Neuronal stem cell (in vitro differentiated cells): ENCODE measurements around the gene APOBR.

Experiments
- DNase-seq: peaks from one replicate; pipeline ENCODE4 v3.0.0-alpha.2; 2013; ENCODE audit warnings: low spot score
- H2AFZ ChIP-seq: one replicate; pipeline ENCODE4 v1.6.1; 2013; ENCODE audit warnings: mild to moderate bottlenecking, low read length, inconsistent platforms
- H2AK5ac ChIP-seq: 2 replicates; pipeline ENCODE4 v1.6.1; 2013; ENCODE audit warnings: low read depth, mild to moderate bottlenecking, inconsistent platforms, low read length, moderate library complexity, mixed read lengths
- H2BK120ac ChIP-seq: 2 replicates; pipeline ENCODE4 v1.6.1; 2013; ENCODE audit warnings: low read depth, mild to moderate bottlenecking, inconsistent platforms, low read length, moderate library complexity, mixed read lengths
- H2BK12ac ChIP-seq: one replicate; pipeline ENCODE4 v1.6.1; 2013; ENCODE audit warnings: low read length, inconsistent platforms
- H2BK15ac ChIP-seq: 2 replicates; pipeline ENCODE4 v1.6.1; 2013; ENCODE audit warnings: mild to moderate bottlenecking, low read length, inconsistent platforms, mixed read lengths
- H2BK5ac ChIP-seq: one replicate; pipeline ENCODE4 v1.6.1; 2013; ENCODE audit warnings: inconsistent platforms, mild to moderate bottlenecking, low read length, moderate library complexity
- H3K14ac ChIP-seq: one replicate; pipeline ENCODE4 v1.6.1; 2013; ENCODE audit warnings: low read length, inconsistent platforms
- H3K18ac ChIP-seq: 2 replicates; pipeline ENCODE4 v1.6.1; 2013; ENCODE audit warnings: low read length, inconsistent platforms
- H3K23ac ChIP-seq: 2 replicates; pipeline ENCODE4 v1.6.1; 2013; ENCODE audit warnings: low read depth, mild to moderate bottlenecking, mixed read lengths, low read length, inconsistent platforms; ENCODE audit not compliant: poor library complexity
- H3K27ac ChIP-seq: replicated peaks from 3 replicates; pipeline ENCODE4 v1.5.1; 2013; ENCODE audit warnings: low read length, inconsistent platforms
- H3K27me3 ChIP-seq, 3 experiments: 2 replicates each; pipeline ENCODE4 v1.6.1; 2013; ENCODE audit warnings: low read length in 3 of 3, mild to moderate bottlenecking in 2 of 3, inconsistent platforms in 1 of 3, low read depth in 1 of 3, mixed read lengths in 1 of 3, moderate library complexity in 1 of 3; ENCODE audit not compliant: control insufficient read depth in 3 of 3, insufficient read depth in 3 of 3
- H3K36me3 ChIP-seq, 2 donors: replicated peaks in 1 of 2; 2 replicates each; pipeline ENCODE4 v1.6.1; 2013; ENCODE audit warnings: low read length in 2 of 2; ENCODE audit not compliant: control insufficient read depth in 2 of 2, insufficient read depth in 2 of 2
- H3K4ac ChIP-seq: 2 replicates; pipeline ENCODE4 v1.6.1; 2013; ENCODE audit warnings: inconsistent platforms, mild to moderate bottlenecking, low read length, moderate library complexity
- H3K4me1 ChIP-seq, 2 donors: 1 replicate in 1 of 2; 2 replicates in 1 of 2; pipeline ENCODE4 v1.6.1; 2013; ENCODE audit warnings: low read length in 2 of 2, low read depth in 1 of 2; ENCODE audit not compliant: control insufficient read depth in 2 of 2, insufficient read depth in 1 of 2
- H3K4me2 ChIP-seq: one replicate; pipeline ENCODE4 v1.6.1; 2013; ENCODE audit warnings: mild to moderate bottlenecking, low read length, inconsistent platforms; ENCODE audit not compliant: insufficient read depth, poor library complexity, severe bottlenecking
- H3K4me3 ChIP-seq, 2 donors: 2 replicates each; pipeline ENCODE4 v1.5.1; 2013; ENCODE audit warnings: low read length in 2 of 2, mild to moderate bottlenecking in 2 of 2, inconsistent platforms in 1 of 2, moderate library complexity in 1 of 2
- H3K79me1 ChIP-seq: one replicate; pipeline ENCODE4 v1.6.1; 2013; ENCODE audit warnings: low read depth, mild to moderate bottlenecking, inconsistent platforms, low read length, moderate library complexity
- H3K9ac ChIP-seq: one replicate; pipeline ENCODE4 v1.6.1; 2013; ENCODE audit warnings: mild to moderate bottlenecking, low read depth, low read length, inconsistent platforms; ENCODE audit not compliant: poor library complexity
- H3K9me3 ChIP-seq, 2 donors: replicated peaks in 1 of 2; 2 replicates each; pipeline versions ENCODE3 to v1.6.1; 2013; ENCODE audit warnings: low read length in 2 of 2, mild to moderate bottlenecking in 2 of 2, inconsistent platforms in 1 of 2, low read depth in 1 of 2, mixed read lengths in 1 of 2, moderate library complexity in 1 of 2; ENCODE audit not compliant: control insufficient read depth in 2 of 2, insufficient read depth in 1 of 2
- H4K8ac ChIP-seq: one replicate; pipeline ENCODE4 v1.6.1; 2013; ENCODE audit warnings: low read depth, mild to moderate bottlenecking, inconsistent platforms, low read length, moderate library complexity
- H4K91ac ChIP-seq: one replicate; pipeline ENCODE4 v1.6.1; 2013; ENCODE audit warnings: low read length, low read depth, mild to moderate bottlenecking, inconsistent platforms; ENCODE audit not compliant: poor library complexity
- WGBS, 2 donors: extraction: QIAGEN DNeasy Blood & Tissue Kit; methylation state at CpG; one replicate each; pipeline ENCODE4 v1.1.7; 2013; ENCODE audit warnings: missing lambda C conversion rate in 2 of 2, mixed read lengths in 1 of 2; ENCODE audit not compliant: insufficient read length in 2 of 2, insufficient replicate concordance in 1 of 2; ENCODE audit errors: extremely low coverage in 2 of 2; 5-methylcytosine and 5-hydroxymethylcytosine counted together

The APOBR gene

GRCh38 chr16:28521436-28521835, 27.0 kb downstream of the APOBR start:
- no peak for DNase-seq

DNA sequence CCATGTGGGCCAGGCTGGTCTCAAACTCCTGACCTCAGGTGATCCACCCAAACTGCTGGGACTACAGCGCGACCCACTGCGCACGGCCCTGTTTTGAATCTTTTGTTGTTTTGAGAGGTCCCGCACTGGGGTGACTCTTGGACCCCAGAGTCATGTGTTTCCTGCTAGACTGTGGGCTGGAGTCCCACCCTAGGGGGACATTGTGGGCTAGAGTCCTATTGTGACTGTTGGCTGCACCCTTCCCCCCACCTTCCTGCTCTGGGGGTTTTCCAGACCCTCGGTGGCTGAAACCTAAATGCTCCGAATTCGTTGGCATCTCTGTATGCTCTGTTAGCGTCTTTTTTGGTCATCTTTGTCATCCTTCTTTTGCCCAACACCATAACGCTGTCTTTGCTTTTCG, 28.3 kb downstream of the APOBR start:
- Histone ChIP-seq H3K9me3 (peaks cover 0 to 3% of the 10 kb centered on the region in 2 donors), H4K8ac (no peak overlapping the region), H3K4ac (no peak overlapping the region), H3K79me1 (no peaks in the 10 kb centered on the region), H3K23ac (no peak overlapping the region), H3K18ac (no peak overlapping the region), H2AK5ac (no peak overlapping the region), H4K91ac (no peak overlapping the region), H3K27ac (no peak overlapping the region), H3K27me3 (peaks cover 0 to 2% (median 0%) of the 10 kb centered on the region in 3 experiments), H3K4me3 (no peak overlapping the region), H3K4me2 (no peak overlapping the region), H3K9ac (no peak overlapping the region), H3K4me1 (peaks cover 0 to 2% of the 10 kb centered on the region in 2 donors), H3K14ac (no peak overlapping the region), H2BK5ac (no peak overlapping the region), H2BK120ac (no peak overlapping the region), H2AFZ (no peak overlapping the region), H2BK15ac (no peak overlapping the region), H2BK12ac (no peak overlapping the region), H3K36me3 (no peaks in the 10 kb centered on the region)
- WGBS, 2 donors: no CpG with 5 or more reads among the region's 11 CpGs
- no peak for DNase-seq

More at GRCh38 chr16:28521436-28521835, 27.0 kb downstream of the APOBR start:
- Histone ChIP-seq H3K4me3 (no peak overlapping the region), H2BK15ac (no peak overlapping the region), H3K36me3 (no peaks in the 10 kb centered on the region), H2BK5ac (no peak overlapping the region), H3K9ac (no peak overlapping the region), H4K8ac (no peak overlapping the region), H3K79me1 (no peaks in the 10 kb centered on the region), H3K27me3 (peaks cover 0 to 2% (median 0%) of the 10 kb centered on the region in 3 experiments), H3K18ac (no peak overlapping the region), H3K9me3 (peaks cover 0 to 3% of the 10 kb centered on the region in 2 donors), H3K4ac (no peak overlapping the region), H4K91ac (no peak overlapping the region), H3K4me1 (peaks cover 0 to 2% of the 10 kb centered on the region in 2 donors), H3K27ac (no peak overlapping the region), H3K14ac (no peak overlapping the region), H2AFZ (no peak overlapping the region), H2AK5ac (no peak overlapping the region), H3K23ac (no peak overlapping the region), H3K4me2 (no peak overlapping the region), H2BK120ac (no peak overlapping the region), H2BK12ac (no peak overlapping the region)
- WGBS, 2 donors: no CpG with 5 or more reads among the region's 6 CpGs

DNA sequence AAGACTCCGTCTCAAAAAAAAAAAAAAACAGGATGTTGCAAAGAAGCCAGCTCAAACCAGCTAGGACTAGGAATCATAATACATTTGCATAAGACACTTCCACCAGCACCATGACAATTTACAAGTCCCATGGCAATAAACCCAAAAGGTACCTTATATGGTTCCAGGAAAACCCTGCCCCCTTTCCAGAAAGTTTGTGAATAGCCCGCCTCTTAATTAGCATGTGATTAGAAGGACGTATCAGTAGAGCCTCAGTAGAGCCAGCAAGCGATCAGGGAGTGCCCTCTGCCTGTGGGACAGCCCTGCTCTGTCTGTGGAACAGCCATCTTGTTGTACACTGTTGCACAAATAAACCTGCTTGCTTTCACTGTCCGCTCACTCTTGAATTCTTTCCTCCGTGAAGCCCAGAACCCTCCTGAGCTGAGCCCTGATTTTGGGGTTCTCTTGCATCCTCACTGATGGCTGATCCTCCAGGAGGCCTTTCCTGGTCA, 30.3 kb downstream of the APOBR start:
- no peak for DNase-seq
- H3K27ac ChIP-seq: no peak overlapping the region
- H3K14ac ChIP-seq: no peak overlapping the region
- no peak overlapping the region for H3K4ac ChIP-seq
- no peak overlapping the region for H3K9ac ChIP-seq
- H3K27me3 ChIP-seq: peaks cover 0 to 3% (median 2%) of the 10 kb centered on the region in 3 experiments
- H2AK5ac ChIP-seq: peak overlapping the region; percentile 83
- H2BK15ac ChIP-seq: no peak overlapping the region
- no peak overlapping the region for H3K4me3 ChIP-seq
- H2BK5ac ChIP-seq: no peak overlapping the region
- H3K36me3 ChIP-seq: no peaks in the 10 kb centered on the region
- H2BK12ac ChIP-seq: no peak overlapping the region
- peak overlapping the region; percentile 20 for H2AFZ ChIP-seq
- no peak overlapping the region for H3K23ac ChIP-seq
- H3K18ac ChIP-seq: peak overlapping the region; percentile 22
- no CpG with 5 or more reads among the region's 6 CpGs for WGBS, 2 donors
- no peak overlapping the region for H3K4me2 ChIP-seq
- H4K91ac ChIP-seq: no peak overlapping the region
- peaks cover 0 to 3% of the 10 kb centered on the region in 2 donors for H3K9me3 ChIP-seq
- no peak overlapping the region for H2BK120ac ChIP-seq
- H3K4me1 ChIP-seq: peaks cover 0 to 2% of the 10 kb centered on the region in 2 donors
- H4K8ac ChIP-seq: no peak overlapping the region
- H3K79me1 ChIP-seq: no peaks in the 10 kb centered on the region

- no peaks in the 10 kb centered on the region for H3K4me1 ChIP-seq
- H2BK12ac ChIP-seq: no peak overlapping the region
- no peak overlapping the region for H4K91ac ChIP-seq
- no CpG with 5 or more reads among the region's 11 CpGs for WGBS, 2 donors
- peaks cover 0 to 3% of the 10 kb centered on the region in 2 donors for H3K9me3 ChIP-seq
- no peak overlapping the region for H2AK5ac ChIP-seq
- no peak overlapping the region for H3K4me2 ChIP-seq
- H2BK120ac ChIP-seq: no peak overlapping the region
- DNase-seq: no peak
- no peak overlapping the region for H3K4me3 ChIP-seq
- no peaks in the 10 kb centered on the region for H3K36me3 ChIP-seq
- no peak overlapping the region for H3K14ac ChIP-seq
- H3K27me3 ChIP-seq: peaks cover 0 to 3% (median 2%) of the 10 kb centered on the region in 3 experiments
- H2AFZ ChIP-seq: no peak overlapping the region
- H3K18ac ChIP-seq: no peak overlapping the region
- no peak overlapping the region for H2BK5ac ChIP-seq
- no peaks in the 10 kb centered on the region for H3K79me1 ChIP-seq
- H4K8ac ChIP-seq: no peak overlapping the region
- H3K9ac ChIP-seq: no peak overlapping the region
- no peak overlapping the region for H2BK15ac ChIP-seq
- no peak overlapping the region for H3K4ac ChIP-seq
- no peak overlapping the region for H3K27ac ChIP-seq
- H3K23ac ChIP-seq: no peak overlapping the region
Measured at GRCh38 chr16:28526201-28527099, 32.0 kb downstream of the APOBR start.
